HG03558 (cell line): Measurements from ENCODE around the gene GPR65.

Source experiments
- ATAC-seq: cut with Tn5 transposase; IDR thresholded peaks from one replicate; pipeline ENCODE4 v1.9.1; 2021; ENCODE audit warnings: moderate number of reproducible peaks; ENCODE audit not compliant: unreplicated experiment; ENCODE audit errors: extremely low read depth

Gene GPR65, protein sequence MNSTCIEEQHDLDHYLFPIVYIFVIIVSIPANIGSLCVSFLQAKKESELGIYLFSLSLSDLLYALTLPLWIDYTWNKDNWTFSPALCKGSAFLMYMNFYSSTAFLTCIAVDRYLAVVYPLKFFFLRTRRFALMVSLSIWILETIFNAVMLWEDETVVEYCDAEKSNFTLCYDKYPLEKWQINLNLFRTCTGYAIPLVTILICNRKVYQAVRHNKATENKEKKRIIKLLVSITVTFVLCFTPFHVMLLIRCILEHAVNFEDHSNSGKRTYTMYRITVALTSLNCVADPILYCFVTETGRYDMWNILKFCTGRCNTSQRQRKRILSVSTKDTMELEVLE

DNA sequence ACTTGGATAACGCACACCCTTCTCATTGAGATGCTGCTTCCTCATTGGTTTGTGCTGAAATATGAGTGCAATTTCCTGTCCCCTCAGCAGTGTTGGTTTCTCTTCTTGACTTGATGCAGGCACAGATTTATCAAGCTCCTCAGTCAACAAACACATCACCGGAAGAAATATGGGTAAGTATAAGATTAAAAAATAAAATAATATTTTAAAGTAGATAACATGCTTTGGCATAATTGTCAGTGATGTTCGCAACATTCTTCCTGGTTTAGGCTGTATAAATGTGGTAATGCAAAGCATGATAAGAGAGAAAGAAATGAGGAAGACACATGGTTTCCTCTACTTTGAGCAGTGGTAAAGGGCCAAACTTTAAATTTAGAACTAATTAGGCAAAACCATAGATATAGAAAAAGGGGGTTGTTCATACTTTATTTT is at the start of gene GPR65:
TSS of gene GPR65 (plus strand) at position 86 of the 432 bp plus-strand sequence. CDS start 5,713 bp downstream, outside the sequence.
- ATAC-seq = peak; percentile 35

DNA sequence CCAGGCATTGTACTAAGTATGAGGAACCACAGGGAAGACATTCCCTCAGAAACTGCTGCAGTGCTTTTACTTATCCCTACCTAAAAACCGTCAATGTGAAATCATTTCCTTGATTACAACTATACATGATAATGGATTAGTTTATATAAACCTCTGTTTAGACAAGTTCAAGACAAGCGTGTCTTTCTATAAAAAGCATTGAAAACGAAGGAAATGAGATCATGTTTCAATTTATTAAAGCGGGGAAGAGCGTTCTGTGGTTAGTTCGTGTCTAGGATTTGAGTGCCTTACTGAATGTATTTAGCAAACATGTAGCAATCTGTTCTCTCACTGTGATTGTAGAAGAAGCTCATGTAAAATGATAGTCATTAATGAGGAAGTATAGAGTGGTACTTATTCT is 49.4 kb upstream of the GPR65 start:
- ATAC-seq = no peak

DNA sequence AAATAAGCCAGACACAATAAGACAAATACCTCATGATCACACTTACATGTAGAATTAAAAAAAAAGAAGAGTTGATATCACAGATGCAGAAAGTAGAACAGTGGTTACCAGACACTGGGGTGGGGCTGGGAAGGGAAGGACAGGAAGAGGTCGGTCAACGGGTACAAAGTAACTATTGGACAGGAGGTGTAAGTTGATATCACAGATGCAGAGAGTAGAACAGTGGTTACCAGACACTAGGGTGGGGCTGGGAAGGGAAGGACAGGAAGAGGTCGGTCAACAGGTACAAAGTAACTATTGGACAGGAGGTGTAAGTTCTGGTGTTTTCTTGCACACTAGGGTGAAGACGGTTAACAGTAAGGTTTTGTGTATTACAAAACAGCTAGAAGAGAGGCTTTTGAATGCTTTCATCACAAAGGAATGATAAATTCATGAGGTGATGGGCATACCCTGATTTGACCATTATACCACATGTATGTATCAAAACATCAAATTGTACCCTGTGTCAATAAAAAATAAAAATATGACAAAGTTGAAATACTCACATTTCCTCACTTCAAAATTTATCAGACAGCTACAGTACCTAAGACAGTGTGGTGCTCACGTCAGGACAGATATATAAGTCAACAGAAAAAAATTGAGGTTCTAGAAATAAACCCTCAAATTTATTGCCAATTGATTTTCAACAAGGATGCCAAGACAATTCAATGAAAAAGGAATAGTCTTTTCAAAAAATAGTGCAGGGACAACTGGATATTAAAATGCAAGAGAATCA is 44.7 kb upstream of the GPR65 start:
- no peak for ATAC-seq

DNA sequence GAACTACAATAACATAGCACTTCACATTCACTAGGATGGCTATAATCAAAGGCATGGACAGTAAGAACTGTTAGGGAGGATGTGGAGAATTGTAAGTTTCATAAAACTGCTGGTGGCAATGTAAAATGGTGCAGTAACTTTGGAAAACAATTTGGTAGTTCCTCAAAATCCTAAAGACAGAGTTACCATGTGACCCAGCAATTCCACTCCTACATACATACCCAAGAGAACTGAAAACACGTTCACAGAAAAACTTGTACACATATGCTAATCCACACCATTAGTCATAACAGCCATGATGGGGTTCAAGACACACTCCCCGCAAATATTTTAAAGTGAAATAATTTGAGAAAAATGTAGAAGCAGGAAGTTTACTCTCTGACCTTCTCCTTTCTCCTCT is 43.7 kb upstream of the GPR65 start:
- ATAC-seq = no peak

DNA sequence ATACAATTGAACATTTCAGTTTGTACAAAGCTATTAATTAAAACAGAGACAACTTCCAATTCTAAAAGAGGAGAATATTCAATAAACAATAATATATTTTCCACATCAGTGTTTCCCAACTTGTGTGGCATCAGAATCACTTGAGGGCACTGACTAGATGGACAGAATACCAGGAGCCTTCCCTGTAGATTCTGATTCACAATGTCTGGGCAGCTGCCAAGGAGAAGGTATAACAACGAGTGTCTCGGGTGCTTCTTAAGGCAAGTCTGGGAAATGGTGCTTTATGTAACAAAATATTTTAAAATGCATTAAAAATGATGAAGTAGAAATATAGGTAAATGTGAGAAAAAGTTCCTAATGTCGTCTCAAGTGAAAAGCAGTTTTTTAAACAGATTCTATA is 38.1 kb upstream of the GPR65 start:
- no peak for ATAC-seq

DNA sequence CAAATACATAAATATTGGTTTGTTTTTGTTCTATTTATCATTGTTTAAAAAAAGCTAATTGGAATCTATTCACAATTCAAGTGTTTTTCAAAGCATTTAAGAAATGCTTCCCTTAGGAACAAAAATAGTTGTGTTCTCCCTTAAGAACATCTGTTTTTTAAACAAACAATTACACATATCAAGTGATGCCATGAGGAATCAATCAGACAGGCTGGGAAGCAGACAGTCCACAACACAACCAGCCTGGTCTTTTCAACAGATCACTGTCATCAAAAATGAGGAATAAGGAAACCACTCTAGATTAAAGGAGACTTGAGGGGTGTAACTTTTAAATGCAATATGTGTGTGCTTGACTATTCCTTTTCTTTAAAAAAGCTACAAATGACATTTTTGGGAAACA is 37.4 kb upstream of the GPR65 start:
- ATAC-seq = no peak

DNA sequence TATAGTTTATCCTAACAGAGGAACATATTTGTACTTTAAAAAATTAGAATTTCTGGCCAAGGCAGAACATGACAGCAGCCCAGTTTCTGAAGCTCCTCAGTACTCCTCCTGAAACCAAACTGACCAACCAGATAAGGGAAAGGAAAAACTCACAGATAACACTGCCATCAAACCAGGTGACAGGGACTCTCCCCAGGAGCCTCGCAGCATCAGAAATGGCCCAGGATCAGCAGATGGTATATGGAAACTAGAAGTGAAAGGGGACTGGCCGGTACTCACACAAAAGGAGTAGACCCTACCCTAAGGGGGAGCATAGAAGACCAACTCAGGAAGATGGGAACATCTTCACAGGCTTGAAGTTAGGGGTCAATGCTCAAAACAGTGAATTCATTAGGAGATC is 33.9 kb upstream of the GPR65 start:
- peak; percentile 78 for ATAC-seq

DNA sequence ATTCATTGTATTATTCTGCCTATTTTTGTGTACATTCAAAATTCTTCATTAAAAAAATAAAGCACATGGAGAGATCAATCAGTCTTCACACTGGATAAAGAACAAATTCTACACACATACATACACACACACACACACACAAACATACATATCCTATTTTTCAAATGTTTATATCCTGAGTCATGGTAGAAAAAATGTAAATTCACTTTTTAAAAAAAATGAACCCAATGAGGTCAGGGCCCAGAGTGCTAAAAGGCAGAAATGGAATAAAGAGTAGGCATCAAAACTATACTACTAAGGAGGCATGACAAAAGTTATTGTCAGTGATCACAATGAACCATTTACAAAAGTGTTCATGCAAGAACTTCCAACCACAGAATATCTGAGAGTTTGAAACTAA is 29.3 kb upstream of the GPR65 start:
- no peak for ATAC-seq

DNA sequence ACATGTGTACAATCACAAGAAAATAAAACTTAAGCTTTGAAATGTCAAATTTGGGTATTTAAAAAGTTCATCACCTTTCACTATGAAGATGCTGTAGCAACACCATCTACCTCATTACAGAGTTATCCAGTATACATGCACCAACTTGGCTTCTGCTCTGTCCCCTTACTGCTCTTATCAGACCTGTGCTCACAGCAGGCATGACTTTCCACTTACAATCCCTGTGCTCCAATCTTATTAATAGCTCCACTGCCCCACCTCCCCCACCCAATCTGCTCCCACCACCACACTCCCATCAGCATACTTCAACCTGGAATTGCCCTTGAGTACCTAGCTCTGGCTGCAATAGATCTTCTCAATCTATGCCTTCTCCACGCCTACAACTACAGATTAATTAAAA is 25.2 kb upstream of the GPR65 start:
- ATAC-seq = no peak

DNA sequence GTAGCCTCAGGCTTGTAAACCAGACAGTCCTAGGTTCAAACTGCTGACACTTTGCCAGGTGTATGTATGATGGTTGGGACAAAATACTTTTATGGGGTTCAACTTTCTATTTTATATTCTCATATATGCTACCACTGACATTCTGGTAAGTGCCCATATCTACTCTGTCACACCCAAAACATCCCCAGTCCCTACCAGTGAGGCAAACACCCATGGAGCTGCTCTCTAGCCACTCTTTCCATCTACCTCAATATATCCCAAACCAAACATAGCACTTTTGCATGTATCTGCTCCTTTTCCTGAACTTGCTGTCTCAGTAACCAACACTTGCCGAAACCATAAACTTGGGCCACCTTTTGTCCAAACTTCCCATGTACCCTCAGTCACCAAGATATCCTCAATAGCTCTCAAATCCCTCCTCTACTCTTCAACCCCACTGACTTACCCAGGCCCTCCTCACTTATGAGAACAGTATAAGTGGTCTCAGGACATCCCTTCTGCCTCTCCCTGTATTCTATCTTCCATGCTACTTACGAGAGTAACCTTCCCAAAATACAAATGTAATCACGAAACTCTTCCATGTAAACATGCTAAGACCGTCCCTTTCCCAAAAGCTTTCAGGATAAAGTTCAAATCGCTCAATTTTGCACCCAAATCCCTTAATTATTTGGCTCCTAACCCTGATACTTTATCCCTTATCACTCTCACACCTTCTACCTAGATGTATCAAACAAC is 15.5 kb upstream of the GPR65 start:
- no peak for ATAC-seq

DNA sequence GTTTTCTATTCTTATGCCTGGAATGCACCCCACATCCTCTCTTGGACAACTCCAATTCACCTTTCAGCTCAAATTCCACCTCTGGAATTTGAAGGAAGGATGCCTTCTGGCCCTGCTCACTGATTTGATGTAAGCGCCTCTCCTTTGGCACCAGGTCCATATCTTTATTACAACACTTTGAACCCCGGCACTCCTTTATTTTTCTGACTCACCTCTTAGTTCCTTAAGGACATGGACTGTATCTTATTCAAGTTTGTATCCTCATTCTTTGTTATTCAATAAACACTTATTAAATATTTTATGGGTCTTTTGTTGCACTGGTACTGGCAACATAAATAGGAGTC is 15.0 kb upstream of the GPR65 start:
- no peak for ATAC-seq

DNA sequence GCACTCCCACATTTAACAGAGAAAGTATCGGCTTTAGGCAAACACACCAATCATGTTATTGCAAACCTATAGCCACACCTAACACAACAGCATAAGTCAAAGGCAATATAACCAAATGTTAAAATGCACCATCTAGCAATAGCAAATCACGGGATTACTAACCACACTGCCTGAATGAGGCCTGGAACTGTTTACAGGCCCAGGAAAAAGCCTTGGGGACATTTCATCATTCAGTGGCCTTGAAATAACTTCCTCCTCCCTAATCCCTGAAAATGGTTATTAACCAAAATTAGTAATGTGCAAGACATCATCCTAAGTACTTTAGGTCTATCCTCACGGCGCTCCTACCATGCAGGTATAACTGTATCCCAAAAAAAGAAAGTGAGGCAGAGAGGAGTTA is 14.3 kb upstream of the GPR65 start:
- ATAC-seq = no peak

DNA sequence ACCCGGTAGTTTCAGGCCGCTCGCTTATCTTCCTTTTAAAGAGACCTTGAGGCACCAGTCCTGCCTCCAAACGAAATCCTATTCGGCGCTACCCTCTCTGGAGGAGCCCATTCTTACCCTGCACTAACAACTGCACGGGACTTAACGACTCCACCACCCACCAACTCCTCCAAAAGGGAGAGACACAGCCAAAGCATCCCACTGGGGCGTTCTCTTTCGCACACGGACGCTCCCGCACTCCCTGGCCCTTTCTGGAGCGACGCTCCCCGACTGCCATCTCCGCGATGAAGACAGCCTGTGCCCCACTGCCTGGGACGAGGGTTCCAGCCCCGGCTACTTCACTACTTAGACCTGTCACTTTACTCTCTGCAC is 12.6 kb upstream of the GPR65 start:
- no peak for ATAC-seq

DNA sequence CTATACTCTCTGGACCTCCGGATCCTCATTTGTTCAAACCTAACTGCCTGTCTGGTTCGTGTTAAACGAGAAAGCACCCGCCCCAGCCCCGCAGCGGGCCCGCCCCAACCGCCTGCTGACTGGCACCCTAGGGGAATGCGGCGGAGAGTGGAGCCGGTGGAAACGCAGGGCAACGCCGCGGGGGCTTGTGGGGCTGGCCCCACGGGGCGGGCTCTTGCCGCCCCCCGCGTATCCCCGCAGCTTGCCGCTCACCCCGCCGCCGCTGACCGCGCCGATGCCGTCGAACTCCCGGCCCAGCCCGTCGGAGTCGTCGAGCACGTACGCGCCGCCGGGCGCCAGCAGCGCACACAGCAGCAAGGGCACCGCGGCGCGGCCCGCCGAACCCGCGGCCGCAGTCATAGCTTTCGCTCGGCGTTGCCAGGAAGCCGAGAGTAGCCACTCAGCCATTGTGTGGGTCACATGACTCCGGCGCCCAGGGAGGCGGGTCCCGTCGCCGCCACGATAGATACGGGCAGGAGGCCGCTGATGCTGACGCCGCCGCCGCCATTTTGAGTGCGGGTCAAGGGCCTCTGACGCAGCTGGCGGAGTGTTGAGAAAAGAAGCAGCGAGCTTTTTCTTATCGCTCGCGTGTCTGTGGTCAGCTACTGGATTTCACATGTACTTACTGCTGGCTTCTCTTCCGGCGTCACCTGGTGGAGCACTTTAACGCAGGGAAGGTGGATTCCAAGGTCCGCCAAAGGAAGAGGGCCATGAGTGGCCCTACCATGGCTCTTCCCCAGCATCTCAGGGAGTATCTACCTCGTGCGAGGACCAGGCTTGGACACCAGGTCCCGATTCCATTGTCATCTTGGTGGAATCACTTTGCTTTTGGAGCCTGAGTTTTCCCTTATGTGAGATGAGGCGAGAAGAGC is 12.0 kb upstream of the GPR65 start, which contains the start of gene GALC:
TSS of gene GALC (minus strand) at position 465 of the 911 bp plus-strand sequence. CDS start at position 447, 18 bp downstream.
- ATAC-seq = peak; percentile 54

DNA sequence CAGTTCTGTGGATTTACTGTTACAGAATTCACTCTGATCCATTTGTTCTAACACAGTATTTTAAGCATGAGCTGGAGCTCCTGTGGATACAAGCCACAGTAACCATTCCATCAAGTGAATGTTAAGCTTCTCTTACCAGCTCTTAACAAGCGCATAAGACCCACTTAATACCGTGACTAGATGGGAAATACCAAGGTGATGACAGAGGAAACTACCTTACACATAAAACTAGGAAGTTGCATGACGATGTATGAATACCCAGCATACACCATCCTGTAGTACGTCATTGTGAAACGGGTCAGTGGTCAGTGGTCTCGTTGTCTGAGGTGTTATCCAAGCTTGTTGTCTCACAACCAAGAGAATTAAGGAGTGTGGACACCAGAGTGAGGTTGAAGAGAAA is 10.0 kb upstream of the GPR65 start:
- ATAC-seq = peak; percentile 24

DNA sequence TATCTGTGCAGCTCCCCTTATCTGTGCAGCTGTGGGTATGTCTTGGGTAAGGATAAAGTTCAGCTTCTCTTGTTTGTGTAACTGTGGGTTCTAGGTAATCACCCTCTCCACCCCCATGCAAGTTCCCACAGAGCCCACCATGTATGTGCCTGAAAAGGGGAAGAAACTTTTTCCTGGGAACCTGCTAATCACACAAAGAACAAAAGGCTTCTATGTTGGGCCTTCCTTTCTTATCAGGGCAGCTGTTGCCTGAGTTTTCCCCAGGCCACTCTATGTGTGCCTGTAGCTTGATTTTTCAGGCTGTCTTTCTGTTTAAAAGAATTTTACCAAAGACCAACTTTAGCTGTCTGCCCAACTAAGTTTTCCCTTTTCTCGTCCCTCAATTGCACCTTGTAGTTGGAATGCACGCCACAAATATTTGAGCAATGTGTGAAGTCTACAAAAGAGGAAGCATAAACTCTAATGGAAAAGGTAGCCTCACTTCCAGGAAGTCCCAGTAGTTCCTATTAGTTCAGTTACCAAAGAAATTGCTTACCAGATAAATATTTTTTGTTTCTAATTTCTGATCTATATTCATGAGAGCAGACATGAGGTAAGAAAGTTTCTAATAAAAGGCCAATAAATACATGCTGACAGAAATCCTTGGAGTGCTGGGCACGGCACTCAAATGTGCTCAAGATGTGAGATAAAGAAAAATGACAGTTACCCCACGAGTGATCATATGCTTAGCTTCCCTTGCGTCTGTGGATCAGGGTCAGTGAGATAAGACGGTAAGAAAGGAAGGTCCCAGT is 9.2 kb upstream of the GPR65 start:
- no peak for ATAC-seq

DNA sequence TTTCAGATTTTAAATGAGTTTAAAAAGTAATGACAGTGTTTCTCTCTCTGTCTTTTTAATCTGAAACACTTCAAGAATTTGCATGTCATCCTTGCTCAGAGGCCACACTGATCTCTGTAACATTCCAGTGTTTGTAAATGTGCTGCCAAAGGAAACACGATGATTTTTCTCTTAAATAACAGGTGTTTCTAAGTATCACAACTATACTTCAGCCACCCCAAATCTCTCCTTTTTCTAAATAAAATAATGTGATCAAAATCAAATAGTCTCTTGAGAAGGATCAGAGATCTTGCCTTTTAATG is 8.7 kb upstream of the GPR65 start:
- ATAC-seq = no peak

DNA sequence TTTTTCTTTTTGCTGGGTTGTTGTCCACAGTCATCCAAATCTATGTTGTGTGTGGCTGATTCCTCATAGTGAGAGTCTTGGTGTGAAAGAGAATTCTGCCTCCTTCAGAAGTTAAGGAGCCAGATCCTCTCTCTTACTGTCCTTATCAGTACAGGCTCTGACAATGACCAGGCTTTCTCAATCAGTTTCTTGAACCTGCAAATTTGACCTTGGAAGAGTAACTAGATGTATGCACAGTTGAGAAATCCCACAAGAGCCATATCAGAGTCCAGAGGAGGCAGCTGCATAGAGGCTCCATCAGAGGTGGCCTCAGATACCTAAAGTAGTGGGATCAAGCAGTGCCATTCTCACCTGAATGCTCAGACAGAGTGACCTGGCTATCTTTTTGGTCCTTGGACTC is 6.5 kb upstream of the GPR65 start:
- no peak for ATAC-seq

DNA sequence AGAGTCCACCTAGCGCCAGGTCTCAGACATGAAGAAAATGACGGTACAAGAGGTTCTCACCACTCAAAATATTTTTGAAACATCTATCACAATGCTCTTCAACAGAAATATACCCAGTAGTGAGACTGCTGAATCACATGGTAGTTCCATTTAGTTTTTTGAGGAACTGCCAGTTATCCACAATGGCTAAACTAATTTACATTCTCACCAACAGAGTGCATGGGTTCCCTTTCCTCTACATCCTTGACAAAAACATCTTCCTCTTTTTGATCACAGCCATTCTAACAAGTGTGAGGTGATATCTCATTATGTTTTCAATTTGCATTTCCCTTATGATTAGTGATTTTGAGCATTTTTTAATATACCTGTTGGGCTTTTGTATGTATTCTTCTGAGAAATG is 5.7 kb upstream of the GPR65 start:
- no peak for ATAC-seq
